GM19238 (cell line): Measurements from ENCODE around the gene CHAMP1.

Experiments
- DNase-seq: peaks from one replicate; pipeline ENCODE4 v3.0.0; 2011; ENCODE audit warnings: low spot score; ENCODE audit not compliant: insufficient read length

The CHAMP1 gene

GRCh38 chr13:114314074-114314912 lies at the start of gene CHAMP1:
Gene CHAMP1, plus strand, starts transcription at chr13:114314503. Its CDS starts 9,340 bp downstream, at chr13:114323843.
- peak; percentile 83 for DNase-seq

DNA sequence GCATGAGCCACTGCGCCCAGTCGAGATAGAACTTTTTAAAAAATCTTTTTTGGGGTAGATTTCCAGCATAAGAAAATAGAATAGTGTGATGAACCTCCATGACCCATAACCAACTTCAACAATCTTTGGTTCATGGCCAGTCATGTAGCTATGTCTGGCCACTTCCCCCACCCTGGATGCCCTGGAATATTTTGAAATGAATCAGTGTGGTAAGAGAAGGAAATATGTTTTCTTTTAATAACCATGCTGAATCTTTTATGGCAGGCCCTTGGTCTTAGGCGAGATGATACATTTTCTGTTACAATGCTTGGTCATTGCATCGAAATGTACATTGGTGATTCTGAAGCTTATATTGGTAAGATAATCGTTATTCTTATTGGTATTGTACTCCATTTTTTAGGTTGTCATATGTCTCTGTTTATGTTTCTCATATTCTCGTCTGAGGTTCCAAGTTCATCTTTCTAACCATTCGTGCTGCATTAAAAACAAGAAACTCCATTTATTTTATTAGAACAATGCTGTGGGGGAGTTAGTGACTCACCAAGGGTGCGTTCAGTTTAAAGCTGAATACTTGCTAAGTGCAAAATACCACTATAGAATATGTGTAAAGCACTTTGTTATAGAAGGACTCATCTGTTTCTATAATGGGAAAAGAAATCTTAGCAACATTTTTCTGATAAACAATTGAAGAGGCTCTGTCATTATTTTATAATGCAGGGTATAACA lies 49.3 kb upstream of the CHAMP1 start:
- no peak for DNase-seq

DNA sequence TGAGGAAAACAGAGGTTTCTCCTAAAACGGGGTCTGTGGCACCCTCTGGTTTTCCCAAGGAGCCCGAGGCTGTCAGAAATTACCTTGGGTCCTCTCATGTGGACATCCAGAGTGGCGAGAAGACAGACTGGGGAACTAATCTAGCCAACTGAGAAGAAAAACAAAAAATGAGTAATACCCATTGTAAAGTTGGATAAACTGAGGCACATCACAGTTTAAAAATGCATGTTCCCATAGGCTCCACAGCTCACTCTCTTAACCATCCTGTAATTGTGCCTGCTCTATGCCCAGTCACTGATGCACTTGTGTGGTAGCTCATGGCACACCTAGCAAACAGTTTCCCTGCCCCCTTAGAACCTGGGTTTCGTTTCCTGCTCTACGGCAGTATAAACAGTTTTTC lies 48.1 kb upstream of the CHAMP1 start:
- no peak for DNase-seq

- DNase-seq: no peak
Measured at GRCh38 chr13:114268344-114269280, 45.7 kb upstream of the CHAMP1 start.

GRCh38 chr13:114269281-114269770 lies 45.0 kb upstream of the CHAMP1 start:
- no peak for DNase-seq

- DNase-seq: no peak
Measured at GRCh38 chr13:114272977-114273376, 41.3 kb upstream of the CHAMP1 start.

GRCh38 chr13:114275304-114275703 lies 39.0 kb upstream of the CHAMP1 start:
- no peak for DNase-seq

DNA sequence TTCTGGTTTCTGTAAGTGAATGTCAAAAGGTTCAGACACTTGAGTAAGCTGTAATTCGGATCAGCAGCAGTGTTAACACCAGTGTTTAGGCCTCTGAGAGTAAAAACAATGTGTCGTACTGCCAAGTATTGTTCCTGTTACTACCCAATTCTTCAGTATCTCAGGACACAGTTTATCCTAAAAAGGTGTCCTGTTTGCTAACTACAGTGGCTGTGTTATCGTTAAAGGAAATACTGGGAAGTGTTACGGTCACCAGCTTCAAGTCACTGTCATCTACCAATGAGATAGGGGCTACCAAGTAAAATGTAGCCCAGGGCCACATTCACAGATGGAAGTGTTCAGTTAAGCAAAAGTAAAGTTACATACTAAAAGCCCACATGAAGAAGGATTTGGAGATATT lies 35.2 kb upstream of the CHAMP1 start:
- no peak for DNase-seq

- DNase-seq: no peak
Measured at GRCh38 chr13:114279758-114280355, 34.4 kb upstream of the CHAMP1 start.

DNA sequence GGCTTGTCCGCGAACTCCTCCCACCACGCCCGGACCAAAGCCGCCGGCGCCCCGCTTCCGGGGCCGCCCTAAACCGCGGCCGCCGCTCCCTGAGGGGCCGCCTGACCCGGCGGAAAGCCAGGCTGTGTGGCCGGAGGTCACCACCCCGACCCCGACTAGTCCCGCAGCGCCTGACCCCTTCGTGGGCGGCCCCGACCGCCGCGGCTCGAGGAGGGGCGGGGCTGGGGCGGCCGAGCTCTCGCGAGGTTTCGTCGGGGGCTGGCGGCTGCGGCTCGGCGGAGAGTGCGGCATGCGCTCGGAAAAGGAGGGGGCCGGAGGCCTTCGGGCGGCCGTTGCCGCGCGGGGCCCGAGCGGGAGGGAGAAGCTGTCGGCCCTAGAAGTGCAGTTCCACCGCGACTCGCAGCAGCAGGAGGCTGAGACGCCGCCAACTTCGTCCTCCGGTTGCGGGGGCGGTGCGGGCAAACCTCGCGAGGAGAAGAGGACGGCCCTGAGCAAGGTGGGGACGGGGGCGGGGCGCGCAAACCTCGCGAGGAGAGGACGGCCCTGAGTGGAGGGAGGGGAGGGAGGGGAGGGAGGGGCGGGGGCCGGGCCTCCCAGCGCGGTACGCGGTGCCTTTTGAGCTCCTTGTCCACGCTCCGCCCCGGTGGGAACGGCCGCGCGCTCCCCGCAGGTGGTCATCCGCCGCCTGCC lies 32.8 kb upstream of the CHAMP1 start, which contains the start of gene UPF3A:
Gene UPF3A (plus strand): TSS at position 251 of the 690 bp plus-strand sequence. CDS start 39 bp downstream, at position 290.
- peak; percentile 76 for DNase-seq

GRCh38 chr13:114282041-114282670 lies 32.1 kb upstream of the CHAMP1 start:
- peak; percentile 49 for DNase-seq

GRCh38 chr13:114283576-114283975 lies 30.7 kb upstream of the CHAMP1 start:
- DNase-seq: no peak

DNA sequence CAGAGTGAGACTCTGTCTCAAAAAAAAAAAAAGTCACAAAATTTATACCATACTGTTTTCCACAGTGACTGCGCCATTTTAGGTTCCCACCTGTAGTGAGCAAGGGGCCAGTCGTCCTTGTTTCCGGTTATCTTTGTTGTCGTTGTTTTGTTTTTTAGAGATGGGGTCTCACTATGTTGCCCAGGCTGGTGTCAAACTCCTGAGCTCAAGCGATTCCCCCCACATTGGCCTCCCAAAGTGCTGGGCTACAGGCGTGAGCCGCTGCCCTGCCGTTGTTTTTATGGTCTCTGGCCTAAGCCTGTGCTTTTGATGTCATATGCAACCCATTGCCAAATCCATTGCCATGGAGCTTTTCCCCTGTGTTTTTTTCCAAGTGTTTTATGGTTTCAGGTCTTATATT lies 29.6 kb upstream of the CHAMP1 start:
- no peak for DNase-seq

DNA sequence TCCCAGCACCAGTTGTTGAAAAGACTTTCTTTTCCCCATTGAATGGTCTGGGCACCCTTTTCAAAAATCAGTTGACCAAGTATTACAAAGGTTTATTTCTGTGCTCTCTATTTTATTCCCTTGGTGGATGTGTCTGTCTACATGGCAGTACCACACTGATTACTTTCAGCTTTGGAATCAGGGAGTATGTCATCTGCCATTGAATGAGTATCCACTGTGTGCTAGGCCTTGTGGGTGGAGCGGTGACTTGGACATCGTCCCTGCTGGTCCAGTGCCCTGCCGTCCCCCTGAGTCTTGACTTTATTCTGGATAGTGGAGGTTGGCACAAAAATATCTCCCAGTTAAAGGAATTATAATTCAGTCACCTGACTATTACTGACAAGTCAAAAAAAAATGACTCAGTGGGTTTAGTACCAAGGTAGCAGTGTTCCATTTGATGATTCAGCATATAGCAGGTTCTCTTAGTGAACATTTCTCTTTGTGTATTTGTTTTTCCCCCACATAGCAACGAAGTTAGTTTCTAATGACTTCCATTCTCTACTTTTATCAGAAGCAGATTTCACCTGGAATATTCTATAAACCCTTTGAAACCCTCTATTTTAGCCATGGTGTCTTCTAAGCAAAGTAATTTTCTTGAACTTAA lies 29.0 kb upstream of the CHAMP1 start:
- no peak for DNase-seq

DNA sequence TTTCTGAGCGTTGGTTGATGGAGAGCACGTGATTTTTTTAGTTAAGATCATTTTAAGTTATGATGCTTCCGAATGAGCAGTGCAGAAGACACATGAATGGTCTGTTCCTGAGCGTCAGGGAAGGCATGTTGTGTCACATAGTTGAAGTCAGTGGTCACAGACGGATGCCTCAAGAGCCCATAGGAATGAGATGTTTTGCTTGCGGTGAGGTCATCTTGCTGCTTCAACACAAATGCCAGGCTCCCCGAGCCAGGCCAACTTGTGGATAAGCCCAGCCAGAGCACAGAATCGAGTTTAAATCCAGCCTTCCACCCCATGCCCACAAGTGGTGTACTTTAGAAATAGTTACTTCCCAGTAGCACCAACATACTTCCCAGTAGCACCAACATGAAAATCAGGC lies 27.5 kb upstream of the CHAMP1 start:
- no peak for DNase-seq

GRCh38 chr13:114288157-114288591 lies 26.1 kb upstream of the CHAMP1 start:
- DNase-seq: no peak

GRCh38 chr13:114296448-114296847 lies 17.9 kb upstream of the CHAMP1 start:
- DNase-seq: no peak

- DNase-seq: no peak
Measured at GRCh38 chr13:114296902-114297301, 17.4 kb upstream of the CHAMP1 start.

- DNase-seq: no peak
Measured at GRCh38 chr13:114298866-114299265, 15.4 kb upstream of the CHAMP1 start.
